ENCODE measurements around the gene KRT84. TPM values are rescaled to one million over a fixed set of nuclear protein-coding genes. Genes with fewer than 3 reads are reported as not detected.
"Not testable (repeated sequence)": the region's sequence is repeated elsewhere in the genome, so short reads cannot be mapped to it uniquely, and the experiment has no call there.

Gene KRT84
- total RNA-seq, 1 donor = not detected

- H2AFZ ChIP-seq (ENCODE audit: low read length) = no peak overlapping the region
- H3K4me2 ChIP-seq (ENCODE audit: insufficient read depth, low read length) = no peak overlapping the region
- H3K36me3 ChIP-seq (ENCODE audit: insufficient read depth, low read length) = no peaks in the 10 kb centered on the region
- H3K4me1 ChIP-seq (ENCODE audit: insufficient read depth, low read length) = peaks cover 5% of the 10 kb centered on the region
- peak; percentile 74 for DNase-seq (ENCODE audit: insufficient read length, low spot score, missing footprints)
- no peaks in the 10 kb centered on the region for H4K20me1 ChIP-seq (ENCODE audit: insufficient read depth, low read length)
- TF ChIP-seq CTCF (IDR thresholded peaks at IDR 0.05; ENCODE audit: extremely low read depth, low read depth, low read length) = no peak
- no peak overlapping the region for H3K4me3 ChIP-seq (ENCODE audit: insufficient read depth, low read length)
- H3K27me3 ChIP-seq (ENCODE audit: insufficient read depth, low read length) = peaks cover 52% of the 10 kb centered on the region
- no peaks in the 10 kb centered on the region for H3K9me3 ChIP-seq (ENCODE audit: low read depth, low read length)
- no peaks in the 10 kb centered on the region for H3K79me2 ChIP-seq (ENCODE audit: insufficient read depth, low read length)
- H3K27ac ChIP-seq (ENCODE audit: low read depth, low read length) = no peak overlapping the region
Measured at GRCh38 chr12:52349196-52349595, 36.3 kb downstream of the KRT84 start.

GRCh38 chr12:52347551-52348510, 37.6 kb downstream of the KRT84 start:
- Histone ChIP-seq H4K20me1 (ENCODE audit: insufficient read depth, low read length) (no peaks in the 10 kb centered on the region), H2AFZ (ENCODE audit: low read length) (no peak overlapping the region), H3K4me2 (ENCODE audit: insufficient read depth, low read length) (no peak overlapping the region), H3K4me3 (ENCODE audit: insufficient read depth, low read length) (no peak overlapping the region), H3K27me3 (ENCODE audit: insufficient read depth, low read length) (peaks cover 47% of the 10 kb centered on the region), H3K4me1 (ENCODE audit: insufficient read depth, low read length) (peaks cover 5% of the 10 kb centered on the region), H3K79me2 (ENCODE audit: insufficient read depth, low read length) (no peaks in the 10 kb centered on the region), H3K36me3 (ENCODE audit: insufficient read depth, low read length) (no peaks in the 10 kb centered on the region), H3K27ac (ENCODE audit: low read depth, low read length) (no peak overlapping the region), H3K9me3 (ENCODE audit: low read depth, low read length) (no peaks in the 10 kb centered on the region)
- DNase-seq (ENCODE audit: insufficient read length, low spot score, missing footprints) = peak; percentile 53
- TF ChIP-seq CTCF (IDR thresholded peaks at IDR 0.05; ENCODE audit: extremely low read depth, low read depth, low read length) = no peak

- Histone ChIP-seq H3K4me3 (ENCODE audit: insufficient read depth, low read length) (no peak overlapping the region), H3K27ac (ENCODE audit: low read depth, low read length) (no peak overlapping the region), H3K4me1 (ENCODE audit: insufficient read depth, low read length) (peaks cover 5% of the 10 kb centered on the region), H3K4me2 (ENCODE audit: insufficient read depth, low read length) (no peak overlapping the region), H2AFZ (ENCODE audit: low read length) (no peak overlapping the region), H4K20me1 (ENCODE audit: insufficient read depth, low read length) (no peaks in the 10 kb centered on the region), H3K27me3 (ENCODE audit: insufficient read depth, low read length) (peaks cover 48% of the 10 kb centered on the region), H3K36me3 (ENCODE audit: insufficient read depth, low read length) (no peaks in the 10 kb centered on the region), H3K9me3 (ENCODE audit: low read depth, low read length) (no peaks in the 10 kb centered on the region), H3K79me2 (ENCODE audit: insufficient read depth, low read length) (no peaks in the 10 kb centered on the region)
- DNase-seq (ENCODE audit: insufficient read length, low spot score, missing footprints) = peak; percentile 46
- TF ChIP-seq CTCF (IDR thresholded peaks at IDR 0.05; ENCODE audit: extremely low read depth, low read depth, low read length) = no peak
Measured at GRCh38 chr12:52347016-52347415, 38.4 kb downstream of the KRT84 start.

GRCh38 chr12:52346593-52346992, 38.9 kb downstream of the KRT84 start:
- no peaks in the 10 kb centered on the region for H3K36me3 ChIP-seq (ENCODE audit: insufficient read depth, low read length)
- H3K79me2 ChIP-seq (ENCODE audit: insufficient read depth, low read length) = no peaks in the 10 kb centered on the region
- no peak overlapping the region for H3K4me2 ChIP-seq (ENCODE audit: insufficient read depth, low read length)
- TF ChIP-seq CTCF (IDR thresholded peaks at IDR 0.05; ENCODE audit: extremely low read depth, low read depth, low read length) = no peak
- H3K27ac ChIP-seq (ENCODE audit: low read depth, low read length) = no peak overlapping the region
- no peak overlapping the region for H3K4me3 ChIP-seq (ENCODE audit: insufficient read depth, low read length)
- H4K20me1 ChIP-seq (ENCODE audit: insufficient read depth, low read length) = no peaks in the 10 kb centered on the region
- H3K27me3 ChIP-seq (ENCODE audit: insufficient read depth, low read length) = peaks cover 48% of the 10 kb centered on the region
- H3K4me1 ChIP-seq (ENCODE audit: insufficient read depth, low read length) = peaks cover 3% of the 10 kb centered on the region
- peak; percentile 25 for DNase-seq (ENCODE audit: insufficient read length, low spot score, missing footprints)
- no peaks in the 10 kb centered on the region for H3K9me3 ChIP-seq (ENCODE audit: low read depth, low read length)
- H2AFZ ChIP-seq (ENCODE audit: low read length) = no peak overlapping the region

GRCh38 chr12:52345041-52345440, 40.4 kb downstream of the KRT84 start:
- not testable (repeated sequence) for H3K4me3 ChIP-seq (ENCODE audit: insufficient read depth, low read length); H3K27ac ChIP-seq (ENCODE audit: low read depth, low read length); H3K79me2 ChIP-seq (ENCODE audit: insufficient read depth, low read length); H3K4me2 ChIP-seq (ENCODE audit: insufficient read depth, low read length); DNase-seq (ENCODE audit: insufficient read length, low spot score, missing footprints); H3K4me1 ChIP-seq (ENCODE audit: insufficient read depth, low read length); H3K9me3 ChIP-seq (ENCODE audit: low read depth, low read length); H2AFZ ChIP-seq (ENCODE audit: low read length); H3K36me3 ChIP-seq (ENCODE audit: insufficient read depth, low read length); H4K20me1 ChIP-seq (ENCODE audit: insufficient read depth, low read length)
- H3K27me3 ChIP-seq (ENCODE audit: insufficient read depth, low read length) = peaks cover 46% of the 10 kb centered on the region
